HG03432 (cell line): ENCODE measurements around the gene AGL.
"Not testable (repeated sequence)": the region's sequence is repeated elsewhere in the genome, so short reads cannot be mapped to it uniquely, and the experiment has no call there.

ENCODE experiments used
- ATAC-seq: cut with Tn5 transposase; IDR thresholded peaks from one replicate; pipeline ENCODE4 v1.9.1; 2021; ENCODE audit warnings: mild to moderate bottlenecking, moderate library complexity; ENCODE audit not compliant: unreplicated experiment

Gene AGL

GRCh38 chr1:99972066-99972465 is 121.9 kb downstream of the AGL start:
- ATAC-seq = not testable (repeated sequence)
